PC-3 (cell line): ENCODE measurements around the gene HMCN1.

Experiments
- CTCF ChIP-seq: fragments of 300-600 bp; sonication (generic); conservative IDR thresholded peaks from 2 replicates; pipeline ENCODE4 v1.5.1; 2017; ENCODE audit warnings: antibody characterized with exemption, low read depth, mild to moderate bottlenecking, low read length
- EZH2 ChIP-seq: fragments of 300-600 bp; sonication (generic); IDR thresholded peaks from one replicate; pipeline ENCODE4 v1.6.1; 2017; ENCODE audit warnings: antibody characterized with exemption, mild to moderate bottlenecking, low read length; ENCODE audit not compliant: unreplicated experiment
- EZH2phosphoT487 ChIP-seq: fragments of 300-600 bp; sonication (generic); IDR thresholded peaks from 2 replicates; pipeline ENCODE4 v1.6.1; 2018; ENCODE audit warnings: mild to moderate bottlenecking, antibody characterized with exemption, low read length, borderline replicate concordance

- TF ChIP-seq CTCF = no peak
- TF ChIP-seq EZH2 = no peak
- TF ChIP-seq EZH2phosphoT487 = no peak
These were observed 40.2 kb downstream of the HMCN1 start for GRCh38 chr1:185774394-185774793.
